GM19468 (cell line): Measurements from ENCODE around the gene ABTB2.

Experiments
- ATAC-seq: cut with Tn5 transposase; IDR thresholded peaks from one replicate; pipeline ENCODE4 v1.9.1; 2021; ENCODE audit warnings: mild to moderate bottlenecking, moderate library complexity, moderate number of reproducible peaks; ENCODE audit not compliant: unreplicated experiment; ENCODE audit errors: extremely low read depth

ABTB2 gene

GRCh38 chr11:34269694-34270245 is 88.0 kb downstream of the ABTB2 start:
- no peak for ATAC-seq

DNA sequence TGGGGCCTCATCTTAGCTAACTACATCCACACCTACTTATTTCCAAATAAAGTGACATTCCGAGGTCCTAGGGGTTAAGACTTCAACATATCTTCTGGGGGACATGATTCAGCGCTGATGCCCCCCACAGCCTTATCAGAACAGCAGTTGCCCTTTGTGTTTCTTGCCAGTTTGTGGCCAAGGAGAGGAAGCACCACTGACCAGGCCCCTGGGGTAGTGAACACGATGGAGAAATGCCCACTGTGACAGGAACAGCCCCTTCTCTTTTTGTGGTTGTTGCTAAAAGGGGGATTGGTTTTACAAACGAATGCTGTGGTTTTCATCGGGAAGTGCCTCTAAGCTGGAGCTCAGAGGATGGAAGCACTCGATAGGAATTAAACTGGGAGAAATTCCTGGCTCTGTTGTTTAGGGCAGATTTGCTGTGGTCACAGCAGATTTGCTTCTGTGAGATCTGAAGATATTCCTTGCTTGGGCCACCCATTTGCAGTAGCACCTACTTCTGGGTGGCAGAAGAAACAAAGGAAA is 88.8 kb downstream of the ABTB2 start:
- no peak for ATAC-seq

DNA sequence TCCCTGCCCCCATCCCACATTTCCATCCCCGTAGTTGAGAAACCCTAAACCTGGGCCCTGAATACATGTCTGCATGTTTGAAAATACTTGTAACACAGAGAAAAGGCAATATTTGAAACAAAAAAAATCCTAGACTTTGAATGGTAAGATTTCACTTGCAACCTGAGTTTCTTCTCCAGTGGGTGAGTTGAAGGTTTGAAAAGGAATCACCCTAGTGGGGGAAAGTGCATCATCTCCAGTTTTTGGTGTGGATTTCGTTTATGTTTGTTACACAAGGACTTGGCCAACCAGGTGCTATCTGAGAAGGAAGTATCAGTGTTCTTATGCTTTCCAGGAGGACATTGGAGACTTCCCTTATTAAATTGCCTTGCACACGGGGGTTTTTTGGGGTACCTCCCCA is 90.4 kb downstream of the ABTB2 start:
- no peak for ATAC-seq

- ATAC-seq = no peak
Observed at GRCh38 chr11:34267013-34267412, 90.8 kb downstream of the ABTB2 start.

- no peak for ATAC-seq
Observed at GRCh38 chr11:34266090-34266912, 91.5 kb downstream of the ABTB2 start.

- ATAC-seq = no peak
Observed at GRCh38 chr11:34264303-34265110, 93.3 kb downstream of the ABTB2 start.

GRCh38 chr11:34263441-34264091 is 94.2 kb downstream of the ABTB2 start:
- no peak for ATAC-seq

DNA sequence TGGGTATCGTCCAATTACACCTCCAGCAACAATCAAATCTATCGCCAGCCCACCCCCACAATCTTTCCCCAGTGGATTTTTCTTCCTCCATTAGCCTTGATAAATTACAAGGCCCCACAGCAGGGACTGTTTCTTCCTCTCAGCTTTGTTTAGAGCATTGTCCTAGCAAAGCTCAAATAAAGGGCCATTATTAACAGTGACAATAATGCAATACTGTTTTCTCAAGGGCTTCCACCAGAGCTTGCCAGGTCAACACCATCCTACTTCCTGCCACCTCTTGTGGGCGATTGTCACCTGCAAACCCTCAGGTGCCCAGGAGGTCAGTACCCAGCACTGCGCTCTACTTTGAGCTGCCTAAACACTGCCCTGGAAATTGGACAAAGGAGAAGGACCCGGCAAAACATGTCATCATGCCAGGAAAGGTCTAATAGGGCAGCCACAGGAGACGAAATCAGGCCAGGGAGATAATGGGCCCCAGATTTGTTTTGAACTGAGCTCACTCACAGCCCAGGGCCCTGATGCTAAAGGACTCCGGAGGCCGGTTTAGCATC is 95.2 kb downstream of the ABTB2 start:
- ATAC-seq = no peak

DNA sequence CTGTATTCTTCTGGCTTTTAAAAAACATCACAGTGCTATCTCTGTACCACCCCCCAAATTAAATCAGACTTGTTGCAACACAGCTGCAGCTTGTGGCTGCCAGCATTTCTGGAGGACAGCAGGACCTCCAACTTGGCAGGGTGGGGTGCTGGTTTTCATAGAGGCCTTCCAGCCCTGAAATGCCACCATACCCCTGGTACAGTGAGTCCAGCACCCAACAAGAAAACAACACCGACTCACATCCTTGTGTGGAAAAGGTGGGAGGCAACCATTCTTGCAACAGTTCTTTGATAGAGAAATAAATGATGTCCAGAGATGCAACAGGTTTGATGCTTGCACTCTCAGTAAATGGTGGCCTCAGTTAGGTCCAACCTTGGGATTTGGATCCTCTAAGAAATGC is 96.0 kb downstream of the ABTB2 start:
- no peak for ATAC-seq

DNA sequence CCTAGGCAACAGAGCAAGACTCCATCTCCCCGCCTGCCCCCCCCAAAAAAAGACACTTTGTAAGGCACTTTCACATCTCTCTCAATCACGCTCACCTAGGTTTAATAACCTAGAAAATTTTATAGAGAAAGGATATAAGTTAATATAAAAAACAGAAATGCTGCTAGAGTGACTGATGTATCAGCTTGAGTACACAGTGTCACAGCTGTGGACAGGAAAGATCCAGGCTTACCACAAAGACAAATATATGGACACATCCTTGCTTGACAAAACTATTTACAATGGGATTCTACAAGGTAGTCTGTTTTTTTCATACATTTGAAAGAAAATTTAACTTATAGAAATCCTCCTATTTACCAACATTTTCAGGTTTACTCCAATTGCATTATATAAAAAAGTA is 96.7 kb downstream of the ABTB2 start:
- no peak for ATAC-seq

- ATAC-seq = no peak
Observed at GRCh38 chr11:34260072-34260575, 97.7 kb downstream of the ABTB2 start.

GRCh38 chr11:34259087-34259486 is 98.7 kb downstream of the ABTB2 start:
- no peak for ATAC-seq

DNA sequence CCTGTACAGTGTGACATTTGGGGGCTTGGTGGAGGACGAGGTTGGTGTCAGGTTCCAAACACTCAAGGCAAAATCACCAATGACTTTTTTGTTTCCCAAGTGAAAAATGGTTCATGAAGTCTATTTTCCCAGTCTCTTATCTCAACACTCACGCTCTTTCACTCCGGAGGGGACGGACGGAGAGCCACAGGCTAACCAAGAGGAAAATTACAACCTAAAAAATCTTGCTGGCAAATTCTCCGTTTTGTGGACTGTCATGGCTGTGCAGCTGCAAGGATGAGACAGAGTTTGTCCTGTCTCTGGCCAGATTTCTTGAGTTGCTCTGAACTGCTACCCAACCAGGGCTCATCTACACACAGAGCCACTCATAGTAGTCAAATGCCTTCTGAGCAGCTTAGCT is 101.2 kb downstream of the ABTB2 start:
- ATAC-seq = no peak

- ATAC-seq = no peak
Observed at GRCh38 chr11:34256150-34256549, 101.7 kb downstream of the ABTB2 start.

- no peak for ATAC-seq
Observed at GRCh38 chr11:34255101-34255500, 102.7 kb downstream of the ABTB2 start.

DNA sequence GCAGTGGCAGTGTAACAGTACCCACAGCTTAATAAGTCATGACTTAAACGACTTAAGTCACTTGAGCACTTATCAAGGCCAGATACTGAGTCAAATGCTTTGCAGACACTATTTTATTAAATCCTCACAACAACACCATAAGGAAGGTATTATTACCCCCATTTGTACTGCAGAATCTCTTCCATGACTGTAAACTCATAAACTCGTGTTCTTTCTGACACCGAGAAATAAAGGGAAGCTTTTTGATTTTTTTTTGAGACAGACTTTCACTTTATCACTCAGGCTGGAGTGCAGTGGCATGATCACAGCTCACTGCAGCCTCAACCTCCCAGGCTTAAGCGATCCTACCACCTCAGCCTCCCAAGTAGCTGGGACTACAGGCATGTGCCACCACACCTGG is 103.8 kb downstream of the ABTB2 start:
- no peak for ATAC-seq

DNA sequence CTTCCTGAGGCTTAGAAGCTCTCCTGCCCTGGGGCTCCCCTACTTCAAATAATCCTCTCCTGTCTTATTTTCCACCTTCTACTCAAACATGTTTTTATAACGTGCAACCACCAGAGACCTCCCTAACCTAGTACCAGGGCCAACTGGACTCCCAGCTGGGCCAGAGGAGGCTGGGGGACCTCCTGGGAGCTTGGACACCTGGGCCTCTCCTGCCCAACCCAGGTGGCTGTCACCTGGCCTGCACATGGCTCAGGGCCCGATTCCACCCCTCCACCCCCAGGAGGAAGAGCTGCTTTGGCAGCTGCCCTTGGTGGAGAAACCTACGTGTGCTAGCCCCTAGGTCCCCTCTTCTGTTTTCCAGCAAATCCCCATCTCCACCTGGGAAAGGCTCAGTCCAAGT is 105.2 kb downstream of the ABTB2 start:
- no peak for ATAC-seq

GRCh38 chr11:34252015-34252414 is 105.8 kb downstream of the ABTB2 start:
- no peak for ATAC-seq

GRCh38 chr11:34251589-34251980 is 106.2 kb downstream of the ABTB2 start:
- no peak for ATAC-seq
